Body of pancreas (tissue), 4 donors: ENCODE results near the gene MRPL45. TPM values are rescaled to one million over a fixed set of nuclear protein-coding genes. Genes with fewer than 3 reads are reported as not detected.

Experiments used
- ATAC-seq: fragments of 150-250 bp; one replicate; pipeline ENCODE4 v1.9.1; 2016
- DNase-seq, 4 donors: peaks; one replicate each; pipeline ENCODE4 v3.0.0-alpha.2; 2019
- H3K27ac ChIP-seq, 4 donors: fragments of 200-600 bp; sonication (generic); 1 replicate in 3 of 4; 2 replicates in 1 of 4; pipeline versions ENCODE4 v1.5.1 to v1.6.1; 2016 to 2019; ENCODE audit warnings: mild to moderate bottlenecking in 1 of 4, mixed read lengths in 1 of 4, moderate library complexity in 1 of 4
- H3K27me3 ChIP-seq, 2 donors: fragments of 200-600 bp; sonication (generic); one replicate each; pipeline ENCODE4 v1.6.0; 2016; ENCODE audit warnings: mild to moderate bottlenecking in 1 of 2
- H3K36me3 ChIP-seq, 2 donors: fragments of 200-600 bp; sonication (generic); replicated peaks in 1 of 2; 2 replicates each; pipeline ENCODE4 v1.5.1; 2016; ENCODE audit warnings: low read depth in 2 of 2; ENCODE audit not compliant: insufficient read depth in 1 of 2
- H3K4me1 ChIP-seq: fragments of 200-600 bp; sonication (generic); one replicate; pipeline ENCODE4 v1.6.0; 2016
- H3K4me3 ChIP-seq, 2 donors: fragments of 200-600 bp; sonication (generic); 1 replicate in 1 of 2; 2 replicates in 1 of 2; pipeline ENCODE4 v1.5.1; 2016 to 2019
- H3K9me3 ChIP-seq, 3 donors: fragments of 200-600 bp; sonication (generic); 1 replicate in 2 of 3; 2 replicates in 1 of 3; pipeline ENCODE4 v1.5.1; 2016
- CTCF ChIP-seq, 7 experiments: fragments of 450-650 bp in 4 of 7; fragments of 200-600 bp in 3 of 7; sonication (generic) in 3 of 7; IDR thresholded peaks; one replicate each; pipeline ENCODE4 v1.5.1; 2016 to 2019; ENCODE audit warnings: antibody characterized with exemption in 7 of 7
- POLR2A ChIP-seq, 3 donors: fragments of 450-650 bp; IDR thresholded peaks; one replicate each; pipeline ENCODE4 v1.6.1; 2016; ENCODE audit warnings: antibody characterized with exemption in 3 of 3, mild to moderate bottlenecking in 2 of 3
- WGBS, 2 donors: methylation state at CpG; one replicate each; pipeline ENCODE4 v1.1.5; 2017; 5-methylcytosine and 5-hydroxymethylcytosine counted together
- intact Hi-C: fragments of 100-400 bp; cut with DNase I; formaldehyde crosslinking; loops from one replicate; pipeline ENCODE4 v1.15.1; 2023
- total RNA-seq, 2 donors: library from RNA; depleted of rRNA; stranded (reverse); fragments of >200 nt; gene quantifications; one replicate each; pipeline ENCODE4 v1.1.0, GENCODE V29; 2016

MRPL45 gene
- total RNA-seq, 2 donors from 2014 or later, result 17.9 to 24.7 TPM

GRCh38 chr17:38343608-38344419 lies 46.8 kb downstream of the MRPL45 start, which contains the start of gene GPR179:
Gene GPR179, minus strand, starts transcription at chr17:38343956. Its CDS starts 167 bp downstream, at chr17:38343789.
- no peak within 1 kb of the TSS for H3K4me3 ChIP-seq
- TF ChIP-seq CTCF (IDR thresholded peaks at IDR 0.05) (no peak), POLR2A (IDR thresholded peaks at IDR 0.05) (no peak)
- no peak for DNase-seq
- WGBS, 2 donors, result 70 to 79% methylated on average over 12 to 18 of the region's 18 CpGs
- no peaks in the 10 kb centered on the region for H3K4me1 ChIP-seq
- no peaks in the 10 kb centered on the region for H3K9me3 ChIP-seq
- H3K27ac ChIP-seq, result no peak within 1 kb of the TSS
- no peaks in the 10 kb centered on the region for H3K36me3 ChIP-seq
- intact Hi-C loops, result no loop called here
- no peak for ATAC-seq
- no peaks in the 10 kb centered on the region for H3K27me3 ChIP-seq

- 86 to 91% methylated on average over 3 of the region's 3 CpGs for WGBS, 2 donors
- Histone ChIP-seq H3K27me3 (no peaks in the 10 kb centered on the region), H3K9me3 (no peaks in the 10 kb centered on the region), H3K4me1 (no peaks in the 10 kb centered on the region), H3K36me3 (no peaks in the 10 kb centered on the region), H3K4me3 (no peak overlapping the region), H3K27ac (no peak overlapping the region)
- TF ChIP-seq POLR2A (IDR thresholded peaks at IDR 0.05), result no peak
- no peak for TF ChIP-seq CTCF (IDR thresholded peaks at IDR 0.05)
- ATAC-seq (no peak), DNase-seq (no peak)
- intact Hi-C loops, result no loop called here
Measured at GRCh38 chr17:38344420-38344745, 47.4 kb downstream of the MRPL45 start.

- Histone ChIP-seq H3K27me3 (no peaks in the 10 kb centered on the region), H3K4me3 (no peak overlapping the region), H3K4me1 (no peaks in the 10 kb centered on the region), H3K9me3 (no peaks in the 10 kb centered on the region), H3K36me3 (no peaks in the 10 kb centered on the region), H3K27ac (no peak overlapping the region)
- DNase-seq, result no peak
- ATAC-seq, result no peak
- WGBS, 2 donors, result 94% methylated on average over 7 of the region's 7 CpGs
- intact Hi-C loops, result loop anchor here (5.0 kb wide), 1 partner anchor 72 kb away; no protein-coding TSS in a partner anchor
- no peak for TF ChIP-seq CTCF (IDR thresholded peaks at IDR 0.05)
- no peak for TF ChIP-seq POLR2A (IDR thresholded peaks at IDR 0.05)
Measured at GRCh38 chr17:38345743-38346142, 48.8 kb downstream of the MRPL45 start.

- H3K27me3 ChIP-seq, result no peaks in the 10 kb centered on the region
- no peak overlapping the region for H3K4me3 ChIP-seq
- H3K4me1 ChIP-seq, result peaks cover 11% of the 10 kb centered on the region
- ATAC-seq (peak; percentile 51), DNase-seq (peak; percentile 88 to 91 (median 90))
- TF ChIP-seq POLR2A (IDR thresholded peaks at IDR 0.05) (no peak), CTCF (IDR thresholded peaks at IDR 0.05) (peak; percentile 67 to 92 (median 88))
- H3K27ac ChIP-seq, result peak overlapping the region in 3 of 4 donors; percentile 3 to 16 (median 9)
- no peaks in the 10 kb centered on the region for H3K36me3 ChIP-seq
- intact Hi-C loops, result loop anchor here (5.0 kb wide), 1 partner anchor 68 kb away; no protein-coding TSS in a partner anchor
- WGBS, 2 donors, result 13 to 17% methylated on average over 8 of the region's 8 CpGs
- no peaks in the 10 kb centered on the region for H3K9me3 ChIP-seq
Measured at GRCh38 chr17:38349097-38349730, 52.2 kb downstream of the MRPL45 start.
